HepG2 (cell line): Measurements from ENCODE around the gene GPRIN2. TPM values are rescaled to one million over a fixed set of nuclear protein-coding genes. Genes with fewer than 3 reads are reported as not detected.

Source experiments
- ATAC-seq: fragments of 200-7000 bp; cut with Tn5 transposase; 3 replicates; pipeline ENCODE4 v1.9.1; 2020; ENCODE audit warnings: mild to moderate bottlenecking, moderate library complexity
- BruUV-seq: library from RNA; stranded (reverse); fragments of 400-500 nt; replicated peaks from 2 replicates; lab custom pipeline; 2021; lab: Mats Ljungman, UMichigan
- CTCF ChIA-PET: fragments of 300-600 bp; formaldehyde crosslinking; extraction: SDS; loops from one replicate; lab custom pipeline; 2021; ENCODE audit warnings: low total read pairs, inconsistent platforms, low intra/inter-chr PET ratio; lab: Yijun Ruan, JAX
- POLR2A ChIA-PET: fragments of 350-600 bp; sonication (Branson Sonifier 250); formaldehyde crosslinking; loops from one replicate; lab custom pipeline; 2020; ENCODE audit warnings: antibody characterized with exemption, inconsistent platforms; lab: Yijun Ruan, JAX
- DNase-seq: peaks from one replicate; pipeline ENCODE4 v3.0.0-alpha.2; 2015; ENCODE audit warnings: low spot score
- FAIRE-seq: peaks from 3 replicates; lab custom pipeline; 2011; peaks lifted over from hg19 to GRCh38; lab: Jason Lieb, UNC
- H2AFZ ChIP-seq: one replicate; pipeline ENCODE4 v1.6.1; 2011; ENCODE audit warnings: low read length, inconsistent platforms
- H3K27ac ChIP-seq: fragments of 300-600 bp; 3 replicates; pipeline ENCODE4 v1.8.0; 2011; ENCODE audit warnings: mixed run types, mild to moderate bottlenecking, mixed read lengths, low read length, inconsistent platforms; ENCODE audit not compliant: insufficient read depth; ENCODE audit errors: extremely low read length
- H3K27me3 ChIP-seq, 2 experiments: fragments of 200-600 bp in 1 of 2; 2 replicates in 1 of 2; 3 replicates in 1 of 2; pipeline versions ENCODE4 v1.6.0 to v1.8.0; 2011; ENCODE audit warnings: low read length in 2 of 2, mild to moderate bottlenecking in 2 of 2, moderate library complexity in 2 of 2, inconsistent platforms in 1 of 2; ENCODE audit not compliant: insufficient read depth in 2 of 2, control insufficient read depth in 1 of 2
- H3K36me3 ChIP-seq, 2 experiments: fragments of 200-600 bp in 1 of 2; replicated peaks in 1 of 2; 2 replicates in 1 of 2; 3 replicates in 1 of 2; pipeline versions ENCODE4 v1.5.1 to v1.8.0; 2011; ENCODE audit warnings: low read length in 2 of 2, inconsistent platforms in 1 of 2; ENCODE audit not compliant: insufficient read depth in 2 of 2, control insufficient read depth in 1 of 2
- H3K4me1 ChIP-seq: 2 replicates; pipeline ENCODE4 v1.5.1; 2012; ENCODE audit warnings: low read length, inconsistent platforms; ENCODE audit not compliant: insufficient read depth
- H3K4me2 ChIP-seq: 2 replicates; pipeline ENCODE4 v1.6.0; 2011; ENCODE audit warnings: low read depth, low read length, inconsistent platforms
- H3K4me3 ChIP-seq, 3 experiments: fragments of 200-600 bp in 1 of 3; sonication (generic), shearing (Covaris generic) in 1 of 3; replicated peaks in 1 of 3; 2 replicates each; pipeline ENCODE4 v1.5.1; 2011 to 2016; ENCODE audit warnings: low read length in 3 of 3, inconsistent platforms in 2 of 3, low read depth in 2 of 3, mild to moderate bottlenecking in 2 of 3, control low read depth in 1 of 3, mixed read lengths in 1 of 3; ENCODE audit not compliant: insufficient read depth in 1 of 3
- H3K79me2 ChIP-seq: one replicate; pipeline ENCODE4 v1.6.1; 2011; ENCODE audit warnings: low read length, inconsistent platforms; ENCODE audit not compliant: insufficient read depth
- H3K9ac ChIP-seq: 2 replicates; pipeline ENCODE4 v1.6.0; 2011; ENCODE audit warnings: mild to moderate bottlenecking, low read depth, low read length, inconsistent platforms; ENCODE audit not compliant: insufficient read depth
- H3K9me3 ChIP-seq: 2 replicates; pipeline ENCODE4 v1.5.1; 2012; ENCODE audit warnings: mild to moderate bottlenecking, low read length
- H4K20me1 ChIP-seq: 2 replicates; pipeline ENCODE4 v1.6.0; 2011; ENCODE audit warnings: inconsistent platforms, mild to moderate bottlenecking, low read length, moderate library complexity; ENCODE audit not compliant: insufficient read depth
- ARID4A ChIP-seq: sonication (generic); formaldehyde crosslinking; IDR thresholded peaks from 2 replicates; pipeline ENCODE4 v1.5.0; 2020; ENCODE audit warnings: mild to moderate bottlenecking, missing genetic modification reagents, borderline replicate concordance
- CREM ChIP-seq, 2 experiments: sonication (generic) in 1 of 2; formaldehyde crosslinking in 1 of 2; IDR thresholded peaks; 2 replicates each; pipeline versions ENCODE4 v1.4.0 to v1.6.1; 2016 to 2020; ENCODE audit warnings: antibody characterized with exemption in 1 of 2, mild to moderate bottlenecking in 1 of 2, missing genetic modification reagents in 1 of 2
- MNT ChIP-seq: fragments of 450-650 bp; IDR thresholded peaks from 2 replicates; pipeline ENCODE4 v1.6.1; 2016
- SP2 ChIP-seq: sonication (generic); formaldehyde crosslinking; IDR thresholded peaks from 2 replicates; pipeline ENCODE4 v1.5.1; 2020; ENCODE audit warnings: mild to moderate bottlenecking, missing genetic modification reagents
- SRSF4 ChIP-seq: fragments of 200-400 bp; formaldehyde crosslinking; IDR thresholded peaks from one replicate; pipeline ENCODE4 v1.6.1; 2018; ENCODE audit warnings: mild to moderate bottlenecking, low read depth, low read length, moderate library complexity; ENCODE audit not compliant: poor library complexity, severe bottlenecking
- ZBTB46 ChIP-seq: sonication (generic); formaldehyde crosslinking; IDR thresholded peaks from 2 replicates; pipeline ENCODE4 v1.4.0; 2020; ENCODE audit warnings: mild to moderate bottlenecking, missing genetic modification reagents, borderline replicate concordance
- ZNF766 ChIP-seq: sonication (generic); formaldehyde crosslinking; IDR thresholded peaks from 2 replicates; pipeline ENCODE4 v1.5.0; 2020; ENCODE audit warnings: missing genetic modification reagents, borderline replicate concordance
- WGBS: methylation state at CpG from one replicate; pipeline ENCODE4 v1.1.6; 2017; ENCODE audit warnings: low lambda C conversion rate; 5-methylcytosine and 5-hydroxymethylcytosine counted together
- in situ Hi-C: cut with HindIII; loops from 2 replicates; pipeline ENCODE4 v1.10.0; 2017; ENCODE audit warnings: low pct_unique_long_range_greater_than_20kb; ENCODE audit not compliant: extremely low pct_ligation_motif_present
- intact Hi-C: fragments of 100-400 bp; cut with micrococcal nuclease; formaldehyde crosslinking; loops from one replicate; pipeline ENCODE4 v1.10.0; 2022; ENCODE audit not compliant: unreplicated experiment
- polyA plus RNA-seq, 8 experiments: library from polyadenylated mRNA; depleted of rRNA in 3 of 8; stranded (reverse) in 7 of 8; unstranded in 1 of 8; fragments of >200 nt; fragmentation: Illumina TruSeq in 4 of 8; extraction: Trizol in 4 of 8; gene quantifications; 2 replicates each; pipeline versions ENCODE4 v1.2.1 to v1.2.3, GENCODE V29; 2011 to 2016; ENCODE audit warnings: low read depth in 4 of 8, missing spikeins in 1 of 8, mixed read lengths in 1 of 8; ENCODE audit not compliant: insufficient read depth in 1 of 8
- total RNA-seq, 5 experiments: library from RNA; depleted of rRNA; stranded (reverse); fragments of >200 nt; fragmentation: Illumina TruSeq; extraction: Trizol; gene quantifications; 2 replicates each; pipeline ENCODE4 v1.2.3, GENCODE V29; 2016; ENCODE audit warnings: low read depth in 1 of 5
- TF ChIP-seq, protein P1 (sequence below): sonication (generic); formaldehyde crosslinking; IDR thresholded peaks from 2 replicates; pipeline ENCODE4 v1.8.1; 2022; ENCODE audit warnings: low read depth, mild to moderate bottlenecking, missing genetic modification reagents

GPRIN2 gene
- total and polyA plus RNA-seq, 2 of the 13 experiments (the other 11 are each of a cell fraction or from before 2014, with no cell fraction given), result not detected

GRCh38 chr10:46546591-46547540 is 9.6 kb downstream of the GPRIN2 start:
- no peaks in the 10 kb centered on the region for H4K20me1 ChIP-seq
- H3K4me1 ChIP-seq, result no peaks in the 10 kb centered on the region
- TF ChIP-seq MNT (peak; percentile 77), CREM (IDR thresholded peaks at IDR 0.05) (no peak), CREM (CRISPR knock-in tag; IDR thresholded peaks at IDR 0.05) (no peak), SRSF4 (no peak), ZNF766 (CRISPR knock-in tag) (0 out of 2 replicates have a peak, but pooled peaks have one; percentile 6), ZBTB46 (CRISPR knock-in tag) (no peak), SP2 (CRISPR knock-in tag) (no peak), ARID4A (CRISPR knock-in tag) (0 out of 2 replicates have a peak, but pooled peaks have one; percentile 27)
- TF ChIP-seq, protein P1, sequence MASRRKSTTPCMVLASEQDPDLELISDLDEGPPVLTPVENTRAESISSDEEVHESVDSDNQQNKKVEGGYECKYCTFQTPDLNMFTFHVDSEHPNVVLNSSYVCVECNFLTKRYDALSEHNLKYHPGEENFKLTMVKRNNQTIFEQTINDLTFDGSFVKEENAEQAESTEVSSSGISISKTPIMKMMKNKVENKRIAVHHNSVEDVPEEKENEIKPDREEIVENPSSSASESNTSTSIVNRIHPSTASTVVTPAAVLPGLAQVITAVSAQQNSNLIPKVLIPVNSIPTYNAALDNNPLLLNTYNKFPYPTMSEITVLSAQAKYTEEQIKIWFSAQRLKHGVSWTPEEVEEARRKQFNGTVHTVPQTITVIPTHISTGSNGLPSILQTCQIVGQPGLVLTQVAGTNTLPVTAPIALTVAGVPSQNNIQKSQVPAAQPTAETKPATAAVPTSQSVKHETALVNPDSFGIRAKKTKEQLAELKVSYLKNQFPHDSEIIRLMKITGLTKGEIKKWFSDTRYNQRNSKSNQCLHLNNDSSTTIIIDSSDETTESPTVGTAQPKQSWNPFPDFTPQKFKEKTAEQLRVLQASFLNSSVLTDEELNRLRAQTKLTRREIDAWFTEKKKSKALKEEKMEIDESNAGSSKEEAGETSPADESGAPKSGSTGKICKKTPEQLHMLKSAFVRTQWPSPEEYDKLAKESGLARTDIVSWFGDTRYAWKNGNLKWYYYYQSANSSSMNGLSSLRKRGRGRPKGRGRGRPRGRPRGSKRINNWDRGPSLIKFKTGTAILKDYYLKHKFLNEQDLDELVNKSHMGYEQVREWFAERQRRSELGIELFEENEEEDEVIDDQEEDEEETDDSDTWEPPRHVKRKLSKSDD, result no peak
- TF ChIP-seq, all 625 proteins: peak for 3
- H3K79me2 ChIP-seq, result no peaks in the 10 kb centered on the region
- H3K36me3 ChIP-seq, result no peaks in the 10 kb centered on the region
- H3K27me3 ChIP-seq, result peaks cover 11 to 56% of the 10 kb centered on the region in 2 experiments
- in situ Hi-C loops, result no loop called here
- no peak overlapping the region for H3K4me3 ChIP-seq
- DNase-seq (no peak), ATAC-seq (no peak), FAIRE-seq (no peak)
- BruUV-seq, result no TSS peak
- WGBS, result 13% methylated on average over 10 of the region's 11 CpGs
- CTCF ChIA-PET, result no interaction called here
- H3K9ac ChIP-seq, result no peak overlapping the region
- POLR2A ChIA-PET, result no interaction called here
- intact Hi-C loops, result no loop called here
- no peak overlapping the region for H3K27ac ChIP-seq
- H3K4me2 ChIP-seq, result no peak overlapping the region
- H2AFZ ChIP-seq, result no peak overlapping the region
- H3K9me3 ChIP-seq, result no peaks in the 10 kb centered on the region
